Eye (tissue), 1 donor: Measurements from ENCODE around the gene FANCI.

ENCODE experiments used
- DNase-seq: peaks from one replicate; pipeline ENCODE4 v3.0.0-alpha.2; 2015

The FANCI gene

DNA sequence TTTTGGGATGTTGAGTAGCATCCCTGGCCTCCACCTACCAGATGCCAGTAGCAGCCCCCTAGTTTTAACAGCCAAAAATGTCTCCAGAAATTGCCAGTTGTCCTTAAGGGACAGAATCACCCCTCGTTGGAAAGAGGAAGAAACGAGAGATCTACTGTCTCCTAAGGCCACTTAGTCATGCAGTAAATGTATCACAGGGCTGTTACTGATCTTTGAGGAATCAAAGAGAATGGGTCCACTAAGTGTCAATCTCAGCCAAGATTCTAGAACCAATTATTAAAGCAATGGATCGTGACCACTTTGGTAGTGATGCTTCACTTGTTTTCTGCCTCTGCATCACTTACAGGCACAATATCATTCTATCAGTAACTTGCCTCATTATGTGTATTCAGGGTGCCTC, 64.5 kb downstream of the FANCI start:
- DNase-seq: no peak

DNA sequence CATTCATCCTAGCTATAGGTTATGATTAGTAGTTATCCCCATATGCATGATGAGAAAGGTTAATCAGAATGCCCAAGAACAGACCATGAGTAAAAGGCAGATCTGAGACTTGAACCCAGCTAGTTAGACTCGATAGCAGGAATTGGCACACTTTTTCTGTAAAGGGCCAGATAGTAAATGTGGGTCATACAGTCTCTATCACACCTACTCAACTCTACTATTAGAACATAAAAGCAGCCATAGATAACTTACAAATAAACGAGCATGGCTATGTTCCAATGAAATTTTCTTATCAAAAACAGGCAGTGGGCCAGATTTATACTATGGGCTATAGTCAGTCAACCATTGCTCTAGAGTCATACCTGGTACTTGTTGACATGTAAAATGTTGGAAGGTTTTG, 66.2 kb downstream of the FANCI start:
- no peak for DNase-seq

DNA sequence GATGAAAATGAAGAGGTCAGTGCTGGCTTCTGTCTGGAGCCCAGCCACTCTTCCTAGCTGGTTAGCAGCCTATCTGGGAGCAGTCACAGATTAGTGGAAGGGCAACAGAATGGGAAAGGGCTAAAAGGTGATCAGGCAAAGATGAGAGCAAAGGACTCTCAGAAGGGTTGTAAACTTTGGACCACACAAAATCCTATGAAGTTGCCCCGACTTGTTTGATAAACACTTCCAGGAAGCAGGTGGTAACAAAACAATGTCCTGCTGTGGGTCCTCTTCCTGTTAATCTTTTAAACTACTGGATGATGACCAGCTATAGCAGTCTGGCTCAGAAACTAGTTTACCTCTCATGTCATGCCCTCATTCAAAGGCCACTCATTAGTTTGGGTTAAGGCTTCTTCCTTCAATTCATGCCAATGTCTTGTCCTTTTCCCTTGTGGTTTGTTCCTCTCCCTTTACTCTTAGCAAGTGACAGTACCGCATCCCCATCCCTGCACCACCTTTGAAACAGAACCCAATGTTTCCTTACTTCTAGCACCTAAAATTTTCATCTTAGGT, 71.7 kb downstream of the FANCI start:
- no peak for DNase-seq

DNA sequence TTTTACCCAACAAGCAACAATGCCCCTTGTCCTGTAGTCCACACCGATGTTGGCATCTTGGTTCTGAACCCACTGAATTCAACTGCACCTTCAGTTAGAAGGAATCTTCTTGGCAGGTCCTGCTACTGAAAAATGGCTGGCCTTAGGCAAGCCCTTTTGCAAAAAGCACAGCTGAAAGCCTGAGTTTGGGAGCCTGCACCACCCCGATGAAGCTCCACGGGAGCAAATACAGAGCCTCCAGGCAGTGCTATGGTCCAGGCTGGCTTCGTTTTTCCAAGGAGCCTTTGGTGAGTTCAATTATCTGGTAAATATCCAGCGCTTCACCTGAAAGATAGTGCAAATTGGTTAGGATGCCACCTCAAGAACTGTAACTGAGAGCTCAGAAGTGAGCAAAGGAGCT, 72.7 kb downstream of the FANCI start:
- no peak for DNase-seq

DNA sequence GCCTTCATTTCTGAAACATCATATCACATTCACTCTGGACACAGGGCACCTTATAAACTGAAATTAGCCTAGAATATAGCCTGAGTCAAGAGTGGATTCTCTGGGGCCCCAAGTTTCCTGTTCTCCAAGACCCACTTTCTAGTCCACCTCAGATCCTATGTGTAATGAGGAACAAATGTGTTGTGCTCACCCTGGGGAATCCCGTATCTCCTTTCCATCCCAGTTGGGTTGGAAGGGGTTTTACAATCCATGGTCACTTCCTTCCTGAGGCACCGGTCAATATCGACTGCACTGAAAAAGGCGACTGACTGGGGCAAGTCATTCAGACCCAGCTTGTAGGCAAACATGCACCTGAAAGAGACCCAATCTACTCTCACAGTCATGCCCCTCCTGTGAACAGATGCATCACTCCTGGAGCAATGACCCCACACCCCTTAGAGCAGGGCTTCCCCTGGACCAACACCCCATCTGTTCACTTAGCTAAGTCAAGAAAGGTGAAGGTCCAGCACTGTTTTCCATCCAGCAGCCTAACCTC, 73.5 kb downstream of the FANCI start:
- DNase-seq: no peak

DNA sequence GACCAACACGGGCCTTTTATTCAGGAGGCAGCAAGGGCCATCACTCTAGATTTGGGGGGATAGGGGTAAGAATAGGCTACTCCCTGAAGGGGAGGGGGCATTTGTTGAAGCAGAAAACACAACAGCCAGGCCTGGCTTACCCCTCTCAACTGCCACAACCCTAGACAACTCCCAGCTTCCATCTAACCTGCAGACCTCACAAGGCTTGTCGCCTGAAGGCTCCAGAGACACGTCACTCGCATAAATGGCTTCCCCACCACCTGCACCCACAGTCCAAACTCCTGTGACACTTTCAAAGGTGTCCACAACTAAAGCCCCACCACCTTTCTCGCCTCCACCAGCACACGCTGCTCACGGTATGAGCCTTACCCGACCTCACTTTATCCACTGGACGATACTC, 75.9 kb downstream of the FANCI start:
- no peak for DNase-seq

DNA sequence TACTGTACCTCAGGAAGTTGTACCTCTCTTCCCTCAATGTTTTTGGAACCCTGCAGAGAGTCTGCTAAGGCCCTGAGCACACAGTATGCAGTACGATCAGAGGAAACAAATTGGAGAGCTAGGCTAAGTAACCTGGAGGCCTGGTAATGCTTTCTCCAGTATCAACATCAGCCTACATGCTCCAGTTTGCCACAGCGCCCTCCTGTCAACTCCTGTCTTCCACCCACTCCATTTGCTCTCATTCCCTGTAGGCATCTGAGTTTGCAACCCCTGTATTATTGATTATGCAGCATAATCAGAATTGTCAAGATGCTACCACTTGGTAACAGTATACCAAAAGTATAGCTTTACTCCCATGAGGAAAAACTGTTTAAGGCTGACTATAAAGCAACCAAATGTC, 76.4 kb downstream of the FANCI start:
- no peak for DNase-seq

DNA sequence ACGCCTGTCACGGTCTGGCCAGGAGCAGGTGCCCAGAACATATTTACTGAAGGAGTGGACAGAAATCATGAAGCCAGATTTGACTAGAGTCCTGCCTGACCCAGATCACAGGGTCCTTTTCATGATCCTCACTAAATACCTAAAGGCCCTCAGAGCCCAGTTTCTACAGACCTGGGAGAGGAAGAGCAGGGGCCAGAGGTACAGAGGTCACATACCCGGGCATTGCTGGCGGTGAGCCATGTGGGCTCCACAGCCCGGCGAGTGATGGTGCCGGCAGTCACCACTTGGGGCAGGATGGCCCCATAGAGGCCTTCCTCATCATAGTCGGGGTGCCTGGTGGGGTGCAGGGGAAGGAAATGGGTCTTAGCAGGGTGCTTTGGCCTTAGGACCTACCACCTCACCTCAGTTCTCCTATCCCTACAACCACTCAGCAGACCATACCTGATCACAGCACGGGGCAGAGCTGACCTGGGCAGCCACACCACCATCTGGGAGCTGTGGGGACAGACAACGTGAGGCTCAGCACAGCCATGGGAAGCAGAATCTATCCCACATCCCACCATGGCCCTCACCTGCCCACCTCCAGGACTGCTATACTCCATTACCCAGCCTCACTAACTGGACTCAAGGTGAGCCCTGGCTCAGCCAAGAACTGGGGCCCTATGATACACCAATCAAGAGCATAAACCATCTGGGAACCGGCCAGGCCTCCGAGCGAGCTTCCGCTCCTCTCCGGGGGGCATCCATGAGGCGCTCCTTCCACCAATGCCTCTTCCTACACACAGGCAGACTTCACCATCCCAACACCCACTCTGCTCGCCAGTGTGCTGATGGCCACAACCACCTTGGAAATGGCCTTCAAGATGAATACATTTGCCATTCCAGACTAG, 78.0 kb downstream of the FANCI start:
- DNase-seq: no peak

DNA sequence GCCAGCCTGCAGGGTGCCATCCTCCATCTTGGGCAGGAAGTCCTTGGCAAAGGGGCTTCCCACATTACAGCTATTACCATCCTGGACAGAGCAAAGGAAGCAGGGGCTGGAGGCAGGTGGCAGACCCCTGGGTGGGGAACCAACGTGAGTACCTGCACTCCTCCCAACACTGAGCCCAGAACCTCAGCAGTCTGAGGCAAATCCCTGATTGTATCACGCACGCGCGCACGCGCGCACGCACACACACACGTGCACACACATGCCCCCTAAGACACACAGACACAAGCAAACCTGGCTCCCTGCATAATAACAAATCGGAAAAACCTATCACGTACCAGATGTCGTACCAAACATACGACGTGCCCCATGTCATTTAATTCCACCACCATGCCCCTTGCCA, 79.0 kb downstream of the FANCI start:
- DNase-seq: no peak

DNA sequence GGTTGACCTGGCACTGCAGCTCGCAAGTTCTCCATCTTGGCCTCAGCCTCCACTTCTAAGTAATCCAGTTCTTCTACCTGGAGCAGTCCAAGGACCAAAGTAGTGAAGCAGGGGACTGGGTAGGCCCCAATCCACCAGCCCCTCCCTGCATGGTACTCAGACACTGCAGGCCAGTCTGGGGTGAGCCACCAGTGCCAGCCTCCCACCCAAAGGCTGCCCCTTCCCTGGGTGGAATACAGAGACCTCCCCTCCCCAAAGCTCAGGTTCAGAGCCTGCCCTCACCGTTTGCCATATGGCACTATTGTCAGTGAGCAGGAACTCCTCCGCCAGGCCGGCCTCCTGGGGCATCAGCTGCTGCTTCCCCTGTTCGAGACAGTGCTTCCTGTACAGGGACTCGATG, 80.0 kb downstream of the FANCI start:
- no peak for DNase-seq

DNA sequence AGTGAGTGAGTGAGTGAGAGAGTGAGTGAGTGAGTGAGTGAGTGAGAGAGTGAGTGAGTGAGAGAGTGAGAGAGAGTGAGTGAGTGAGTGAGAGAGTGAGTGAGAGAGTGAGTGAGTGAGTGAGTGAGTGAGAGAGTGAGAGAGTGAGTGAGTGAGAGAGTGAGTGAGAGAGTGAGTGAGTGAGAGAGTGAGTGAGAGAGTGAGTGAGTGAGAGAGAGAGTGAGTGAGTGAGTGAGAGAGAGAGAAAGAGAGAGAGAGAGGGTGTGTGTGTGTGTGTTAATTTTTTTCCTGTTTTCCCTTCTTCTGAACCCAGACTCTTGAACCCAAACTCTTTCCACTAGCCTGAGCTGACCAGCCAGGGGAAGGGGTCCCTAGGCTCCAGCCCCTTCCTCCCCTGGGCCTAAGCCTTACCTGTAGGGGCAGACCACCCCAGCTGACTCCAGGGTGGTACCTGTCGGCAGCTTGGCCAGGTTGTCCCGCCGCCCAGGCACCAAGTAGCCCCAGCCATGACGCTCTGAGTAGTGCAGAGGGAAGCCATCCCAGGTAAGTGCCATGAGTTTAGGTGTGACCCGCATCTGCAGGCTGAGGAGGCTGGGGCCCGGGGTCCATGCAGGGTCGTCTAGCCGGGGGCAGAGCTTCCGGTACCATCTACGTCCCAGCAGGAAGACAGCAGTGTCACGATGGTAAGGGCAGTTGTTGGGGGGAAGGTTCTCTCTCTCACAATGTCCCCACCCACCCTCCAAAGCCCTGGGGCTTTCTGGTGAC, 81.4 kb downstream of the FANCI start:
- DNase-seq: no peak

DNA sequence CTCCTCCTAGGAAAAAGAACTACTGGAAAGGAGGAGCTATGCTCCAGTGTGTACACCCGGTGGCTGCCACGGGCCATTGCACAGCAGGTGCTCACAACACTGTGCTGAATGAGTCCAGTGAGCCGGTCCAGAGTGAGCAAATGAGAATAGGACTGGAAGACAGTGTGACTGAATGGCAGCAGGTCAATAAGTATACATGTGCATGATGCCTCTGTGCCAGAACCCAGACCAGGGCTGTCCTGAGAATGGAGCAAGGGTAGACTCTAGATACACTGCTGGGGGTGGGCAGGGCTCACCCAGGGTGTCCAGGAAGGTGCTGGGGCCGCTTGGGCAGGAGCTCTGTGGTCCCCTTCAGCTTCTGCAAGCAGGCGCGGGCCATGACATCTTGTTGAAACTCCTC, 82.5 kb downstream of the FANCI start:
- no peak for DNase-seq

DNA sequence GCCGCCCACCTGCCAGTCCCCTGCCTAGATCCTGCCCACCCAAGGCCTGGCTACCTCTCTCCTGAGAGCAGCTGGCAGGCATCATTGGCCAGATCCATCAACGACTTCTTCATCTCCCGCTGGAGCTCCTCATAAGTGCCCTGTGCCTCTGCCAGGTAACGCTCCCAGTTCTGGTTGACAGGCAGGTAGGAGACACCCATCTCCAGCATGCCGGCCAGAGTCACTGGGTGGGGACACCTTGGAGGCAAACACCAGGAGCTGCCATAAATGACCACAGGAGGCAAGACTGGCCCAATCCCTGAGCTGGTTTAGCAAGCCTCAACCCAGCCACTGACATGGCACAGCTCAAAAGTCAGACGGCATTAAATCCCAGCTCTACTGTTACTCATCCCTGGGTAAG, 83.3 kb downstream of the FANCI start:
- no peak for DNase-seq

DNA sequence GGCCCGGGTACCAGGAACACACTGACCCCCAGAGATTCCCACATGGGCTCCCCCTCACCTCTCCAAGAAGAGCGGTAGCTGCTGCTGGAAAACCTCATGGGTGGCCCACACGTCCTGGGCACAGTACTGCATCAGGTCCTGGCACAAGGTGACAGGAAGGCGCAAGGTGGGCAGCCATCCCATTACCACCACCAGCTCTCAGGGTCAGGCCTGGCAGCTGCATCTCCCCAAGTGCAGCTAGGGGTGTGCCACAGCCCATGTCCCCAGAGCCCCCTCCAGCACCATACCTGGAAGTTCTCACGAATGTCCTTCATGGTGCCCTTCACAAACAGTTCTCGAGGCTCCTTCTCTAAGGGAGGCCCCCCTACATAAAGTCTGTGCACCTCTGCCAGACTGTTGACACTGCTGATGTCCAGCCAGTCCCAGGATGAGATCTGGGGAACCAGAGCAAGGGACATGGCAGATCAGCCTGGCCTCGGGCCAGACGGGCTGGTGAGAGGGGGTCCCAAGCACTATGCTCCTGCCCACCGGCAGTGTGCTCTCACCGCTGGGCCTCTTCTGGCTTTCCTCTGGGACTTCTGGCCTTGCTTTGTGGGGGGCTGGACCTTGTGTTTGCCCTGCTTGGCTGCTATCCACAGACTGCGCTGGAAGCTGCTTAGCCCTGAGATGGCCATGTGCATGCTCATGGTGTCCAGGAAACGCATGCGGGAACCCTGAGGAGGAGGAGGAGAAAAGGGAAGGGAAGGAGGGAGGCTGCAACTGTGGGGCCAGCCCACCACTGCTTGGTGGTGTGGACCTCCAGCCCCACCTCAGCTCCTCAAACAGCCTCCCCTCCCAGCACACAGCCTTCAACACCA, 84.8 kb downstream of the FANCI start:
- no peak for DNase-seq

DNA sequence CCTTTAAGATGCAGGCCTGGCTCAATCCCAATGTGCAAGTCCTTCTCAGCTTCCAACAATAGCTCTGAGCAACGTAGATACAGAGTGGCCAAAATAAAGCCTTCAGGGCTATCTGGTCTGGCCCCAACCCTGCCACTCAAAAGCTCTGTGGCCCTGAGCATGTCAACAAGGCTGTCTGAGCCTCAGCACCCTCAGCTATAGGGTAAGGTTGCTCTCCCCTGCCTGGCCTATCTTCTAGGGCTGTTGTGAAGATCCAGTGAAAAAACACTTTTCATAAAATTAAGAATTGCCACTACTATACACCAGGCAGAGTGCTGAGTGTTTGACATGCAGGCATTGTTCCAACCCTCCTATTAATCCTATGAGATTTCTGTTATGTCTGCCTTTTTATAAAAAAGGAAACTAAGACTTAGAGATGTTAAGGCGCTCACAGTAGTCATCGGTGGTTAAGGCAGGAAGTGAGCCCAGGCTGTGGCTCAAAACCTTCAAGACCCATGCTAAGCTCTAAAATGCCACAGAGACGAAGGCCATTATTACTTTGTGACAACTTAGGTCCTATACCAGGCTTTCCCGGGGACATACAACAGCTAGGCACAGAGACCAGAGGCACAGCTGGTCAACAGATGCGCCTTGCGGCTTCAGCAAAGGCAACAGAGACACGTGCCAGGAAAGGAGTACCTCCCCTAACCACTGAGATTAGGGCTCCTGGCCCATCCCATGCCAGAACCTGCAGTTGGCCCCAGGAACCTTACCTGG, 85.7 kb downstream of the FANCI start:
- DNase-seq: no peak

DNA sequence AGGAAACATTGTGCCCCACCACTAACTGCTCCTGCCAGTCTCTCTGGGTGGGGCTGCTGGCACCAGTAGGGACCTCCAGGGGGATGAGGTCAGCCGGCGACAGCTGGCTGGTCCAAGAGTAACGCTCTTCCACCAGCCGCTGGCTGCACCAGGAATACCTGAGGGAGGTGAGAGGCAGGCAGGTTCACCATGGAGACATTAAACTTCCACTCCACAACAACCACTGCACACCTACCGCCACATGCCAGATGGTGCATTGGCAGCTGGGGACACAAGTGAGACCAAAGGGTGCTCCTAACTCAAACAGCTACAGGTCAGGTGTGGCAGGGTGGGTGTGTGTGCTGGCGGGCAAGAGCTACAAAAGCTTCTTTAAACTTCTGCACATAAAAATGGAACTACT, 86.3 kb downstream of the FANCI start:
- no peak for DNase-seq

DNA sequence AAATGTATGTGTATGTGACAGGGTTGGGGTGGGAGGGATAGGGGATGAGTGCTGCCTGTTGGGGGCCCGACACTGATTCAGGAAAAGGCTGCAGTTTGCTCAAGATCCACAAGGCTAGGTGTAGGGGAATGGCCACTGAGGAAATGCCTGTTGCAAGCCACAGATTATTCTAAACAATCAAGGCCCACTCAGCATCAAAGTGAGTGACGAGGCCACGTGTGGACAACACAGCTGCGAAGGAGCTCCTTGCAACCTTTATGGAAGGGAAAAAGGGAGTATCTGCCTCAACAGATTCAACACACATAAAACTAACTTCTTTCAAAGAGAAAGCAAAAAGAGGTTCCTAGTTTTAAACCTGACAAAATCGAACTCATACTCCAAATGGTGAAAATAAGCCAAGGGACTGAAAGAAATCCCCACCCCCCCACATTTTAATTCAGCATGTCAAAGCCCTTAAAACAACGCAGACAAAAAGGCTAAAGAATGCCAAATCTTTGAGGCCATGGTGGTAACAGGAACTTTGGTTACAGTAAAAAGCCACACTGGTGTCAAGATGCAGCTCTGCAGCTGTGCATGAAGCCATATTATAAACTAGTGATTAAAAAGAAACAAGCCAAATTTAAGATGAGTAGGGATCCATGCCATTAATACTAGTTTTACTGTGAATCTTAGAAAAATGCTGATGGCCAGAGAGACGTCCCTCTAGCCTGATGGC, 87.3 kb downstream of the FANCI start:
- DNase-seq: no peak

DNA sequence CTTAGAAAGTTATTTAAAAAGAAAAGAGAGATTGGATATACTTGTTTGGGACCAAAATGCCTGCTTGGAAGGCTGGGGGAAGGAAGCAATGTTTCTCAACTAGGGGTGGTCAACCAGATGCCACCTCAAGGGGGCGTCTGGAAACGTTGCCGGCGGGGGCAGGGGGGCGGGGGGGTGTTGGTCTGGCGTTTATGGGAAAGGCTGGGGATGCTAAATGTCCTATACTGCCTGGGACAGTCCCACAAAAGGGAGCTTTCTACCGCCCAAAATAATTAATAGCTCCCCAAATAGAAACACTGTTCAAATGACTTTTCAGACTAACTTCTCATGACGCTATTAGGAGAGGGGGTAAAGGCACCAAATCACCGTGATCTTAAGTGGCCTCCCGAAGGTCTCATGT, 88.7 kb downstream of the FANCI start:
- peak; percentile 38 for DNase-seq

DNA sequence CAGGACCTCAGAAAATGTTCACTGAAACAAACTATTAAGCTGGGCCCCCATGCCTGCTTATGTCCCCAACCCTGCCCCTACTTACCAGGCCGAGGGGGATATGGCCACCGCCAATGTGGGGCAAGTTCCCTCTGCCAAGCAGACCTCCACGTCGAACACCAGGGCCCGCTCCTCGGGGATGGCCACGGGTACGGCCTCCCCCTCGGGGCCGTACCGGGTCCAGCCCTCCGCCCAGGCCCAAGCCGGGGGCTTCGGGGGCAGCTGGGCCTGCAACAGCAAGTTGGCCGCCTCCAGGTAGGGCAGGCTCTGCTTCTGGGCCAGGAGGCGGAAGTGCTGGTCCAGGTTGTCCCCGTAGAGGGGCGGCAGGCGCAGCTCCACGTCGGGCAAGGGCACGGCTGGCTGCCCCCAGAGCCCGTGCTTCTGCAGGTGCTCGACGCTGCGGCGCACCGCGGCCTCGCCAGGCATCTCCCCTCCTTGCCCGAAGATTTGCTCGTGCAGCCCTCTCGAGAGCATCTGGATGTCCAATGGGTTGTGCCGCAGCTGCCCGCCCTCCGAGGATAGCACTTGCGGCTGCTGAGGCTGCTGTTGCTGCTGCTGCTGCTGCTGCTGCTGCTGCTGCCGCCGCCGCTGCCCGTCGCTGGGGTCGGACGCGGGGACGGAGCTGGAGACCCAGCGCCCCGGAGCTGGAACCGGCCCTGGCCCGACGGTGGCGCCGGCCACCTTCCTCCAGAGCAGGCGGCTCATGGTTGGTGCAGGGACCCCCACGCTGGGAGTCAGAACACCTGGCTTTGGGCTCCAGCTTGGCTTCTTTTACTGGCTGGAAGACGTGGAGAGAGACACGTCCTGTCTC, 89.5 kb downstream of the FANCI start:
- DNase-seq: no peak

DNA sequence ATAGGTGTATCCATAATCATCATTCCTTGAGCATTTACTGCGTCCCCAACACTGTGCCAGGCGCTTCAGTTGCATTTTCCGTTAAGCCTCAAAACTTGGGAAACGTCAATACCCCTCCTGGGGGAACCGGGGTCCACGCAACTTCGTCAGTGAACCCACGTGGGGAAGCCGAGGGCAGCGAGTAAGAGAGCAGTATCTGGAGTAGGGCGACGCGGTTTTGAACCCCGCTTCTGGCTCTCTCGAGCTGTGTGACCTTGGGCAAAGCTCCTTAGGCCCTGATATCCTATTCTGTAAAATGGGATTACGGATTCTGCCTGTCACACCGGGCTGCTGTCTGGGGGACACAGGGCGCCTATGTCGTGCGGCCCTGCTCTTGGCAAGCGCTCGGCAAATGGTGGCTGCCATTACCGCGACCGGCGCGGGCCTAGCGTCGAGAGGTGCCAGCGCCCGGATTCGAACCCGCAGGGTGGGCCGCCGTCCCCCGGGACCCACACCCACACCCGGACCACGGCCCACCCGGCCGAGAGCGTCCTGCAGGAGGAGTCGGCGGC, 90.3 kb downstream of the FANCI start:
- no peak for DNase-seq
